PC-3 (cell line): Measurements from ENCODE around the gene ZNF575. TPM values are rescaled to one million over a fixed set of nuclear protein-coding genes. Genes with fewer than 3 reads are reported as not detected.

Experiments
- ATAC-seq: fragments of 200-7000 bp; cut with Tn5 transposase; 2 replicates; pipeline ENCODE4 v1.9.1; 2020; ENCODE audit warnings: mild to moderate bottlenecking, moderate library complexity
- BruUV-seq: library from RNA; stranded (reverse); fragments of 400-500 nt; replicated peaks from 2 replicates; lab custom pipeline; 2021; lab: Mats Ljungman, UMichigan
- CTCF ChIA-PET: fragments of 300-600 bp; sonication (Branson Sonifier 250); formaldehyde crosslinking; loops from one replicate; lab custom pipeline; 2022; ENCODE audit warnings: antibody characterized with exemption; lab: Charles Lee
- POLR2A ChIA-PET: fragments of 300-600 bp; sonication (Branson Sonifier 250); formaldehyde crosslinking; loops from one replicate; lab custom pipeline; 2022; ENCODE audit warnings: antibody characterized with exemption; ENCODE audit not compliant: unreplicated experiment; lab: Charles Lee
- DNase-seq: peaks from one replicate; pipeline ENCODE4 v3.0.0-alpha.2; 2015
- H2AFZ ChIP-seq: fragments of 300-600 bp; sonication (generic); 2 replicates; pipeline ENCODE4 v1.6.0; 2016; ENCODE audit warnings: antibody characterized with exemption, low read length
- H3F3A ChIP-seq: fragments of 300-600 bp; sonication (generic); one replicate; pipeline ENCODE4 v1.6.0; 2017; ENCODE audit warnings: antibody characterized with exemption, low read length, control low read depth, mild to moderate bottlenecking; ENCODE audit not compliant: unreplicated experiment
- H3K27ac ChIP-seq: fragments of 300-600 bp; sonication (generic); 2 replicates; pipeline ENCODE4 v1.5.1; 2016; ENCODE audit warnings: mild to moderate bottlenecking, low read length
- H3K27me3 ChIP-seq: fragments of 300-600 bp; sonication (generic); 2 replicates; pipeline ENCODE4 v1.6.1; 2016; ENCODE audit warnings: low read length, mixed read lengths
- H3K36me3 ChIP-seq: fragments of 300-600 bp; sonication (generic); 2 replicates; pipeline ENCODE4 v1.6.1; 2016; ENCODE audit warnings: low read depth, mixed run types, low read length, mixed read lengths
- H3K4me1 ChIP-seq: fragments of 300-600 bp; sonication (generic); 2 replicates; pipeline ENCODE4 v1.5.1; 2016; ENCODE audit warnings: low read length; ENCODE audit not compliant: insufficient read depth
- H3K4me2 ChIP-seq: fragments of 300-600 bp; sonication (generic); 2 replicates; pipeline ENCODE4 v1.6.0; 2016; ENCODE audit warnings: low read length
- H3K4me3 ChIP-seq: fragments of 300-600 bp; sonication (generic); 2 replicates; pipeline ENCODE4 v1.5.1; 2016; ENCODE audit warnings: mild to moderate bottlenecking, low read length, mixed read lengths
- H3K79me2 ChIP-seq: fragments of 300-600 bp; sonication (generic); 2 replicates; pipeline ENCODE4 v1.6.1; 2017; ENCODE audit warnings: low read length, mixed read lengths
- H3K9ac ChIP-seq: fragments of 300-600 bp; sonication (generic); 2 replicates; pipeline ENCODE4 v1.6.0; 2016; ENCODE audit warnings: mild to moderate bottlenecking, low read length
- H3K9me2 ChIP-seq: fragments of 300-600 bp; sonication (generic); replicated peaks from 2 replicates; pipeline ENCODE4 v1.6.1; 2016; ENCODE audit warnings: mixed run types, low read length, mixed read lengths
- H3K9me3 ChIP-seq: fragments of 300-600 bp; sonication (generic); 2 replicates; pipeline ENCODE4 v1.6.1; 2016; ENCODE audit warnings: low read length, mixed read lengths
- H4K20me1 ChIP-seq: fragments of 300-600 bp; sonication (generic); 2 replicates; pipeline ENCODE4 v1.6.1; 2016; ENCODE audit warnings: low read length, mixed read lengths
- CTCF ChIP-seq: fragments of 300-600 bp; sonication (generic); conservative IDR thresholded peaks from 2 replicates; pipeline ENCODE4 v1.5.1; 2017; ENCODE audit warnings: antibody characterized with exemption, low read depth, mild to moderate bottlenecking, low read length
- EZH2 ChIP-seq: fragments of 300-600 bp; sonication (generic); IDR thresholded peaks from one replicate; pipeline ENCODE4 v1.6.1; 2017; ENCODE audit warnings: antibody characterized with exemption, mild to moderate bottlenecking, low read length; ENCODE audit not compliant: unreplicated experiment
- EZH2phosphoT487 ChIP-seq: fragments of 300-600 bp; sonication (generic); IDR thresholded peaks from 2 replicates; pipeline ENCODE4 v1.6.1; 2018; ENCODE audit warnings: mild to moderate bottlenecking, antibody characterized with exemption, low read length, borderline replicate concordance
- intact Hi-C: fragments of 100-400 bp; cut with micrococcal nuclease; formaldehyde crosslinking; loops from 2 replicates; pipeline ENCODE4 v1.9.0; 2023
- total RNA-seq: library from RNA; depleted of rRNA; stranded (reverse); fragments of >200 nt; gene quantifications from 2 replicates; pipeline ENCODE4 v1.2.3, GENCODE V29; 2014

Gene ZNF575
- total RNA-seq, 1 experiment from 2014 or later: not detected

- Histone ChIP-seq H3K9me3 (no peaks in the 10 kb centered on the region), H3K27ac (peak overlapping the region; percentile 57; the same call in 1 of the 2 replicates), H4K20me1 (no peaks in the 10 kb centered on the region), H3K36me3 (no peaks in the 10 kb centered on the region), H3K4me3 (peak overlapping the region; percentile 100), H3K4me1 (peaks cover 9% of the 10 kb centered on the region), H3F3A (no peaks in the 10 kb centered on the region), H3K4me2 (peak overlapping the region; percentile 100), H3K27me3 (no peaks in the 10 kb centered on the region), H3K9me2 (no peaks in the 10 kb centered on the region), H2AFZ (peak overlapping the region; percentile 100), H3K9ac (peak overlapping the region; percentile 99), H3K79me2 (peaks cover 19% of the 10 kb centered on the region)
- ChIA-PET CTCF (interaction anchor here (0.6 kb wide), 1 partner anchor 183 kb away, joined by 10 read pairs; no protein-coding TSS in a partner anchor), POLR2A (interaction anchor here (0.6 kb wide), 1 partner anchor 84 kb away, joined by 4 read pairs; no protein-coding TSS in a partner anchor)
- no peak for ATAC-seq
- no peak for DNase-seq
- no TSS peak for BruUV-seq
- intact Hi-C loops: loop anchor here (1.0 kb wide), 1 partner anchor 22 kb away; the partner anchor contains the start of genes IRGQ and ZNF576
- TF ChIP-seq EZH2 (no peak), CTCF (no peak), EZH2phosphoT487 (no peak)
These were observed 41.6 kb downstream of the ZNF575 start for GRCh38 chr19:43574424-43575155.

- intact Hi-C loops: loop anchor here (1.0 kb wide), 1 partner anchor 21 kb away; the partner anchor contains the start of genes IRGQ and ZNF576
- TF ChIP-seq CTCF: no peak
- no peak for TF ChIP-seq EZH2
- no peak for TF ChIP-seq EZH2phosphoT487
- Histone ChIP-seq H3F3A (no peaks in the 10 kb centered on the region), H3K36me3 (no peaks in the 10 kb centered on the region), H3K9me3 (no peaks in the 10 kb centered on the region), H3K79me2 (peaks cover 15% of the 10 kb centered on the region), H3K4me2 (peak within 1 kb of the TSS; percentile 100), H3K27me3 (no peaks in the 10 kb centered on the region), H3K4me3 (peak within 1 kb of the TSS; percentile 100), H2AFZ (peak within 1 kb of the TSS; percentile 100), H3K9ac (peak within 1 kb of the TSS; percentile 99), H3K4me1 (peaks cover 9% of the 10 kb centered on the region), H4K20me1 (no peaks in the 10 kb centered on the region), H3K27ac (peak within 1 kb of the TSS; percentile 57), H3K9me2 (no peaks in the 10 kb centered on the region)
- peak; percentile 99 for ATAC-seq
- DNase-seq: peak; percentile 97
- BruUV-seq: TSS peak; percentile 67
- CTCF ChIA-PET: interaction anchor here (0.6 kb wide), 1 partner anchor 182 kb away, joined by 10 read pairs; no protein-coding TSS in a partner anchor
- POLR2A ChIA-PET: interaction anchor here (0.6 kb wide), 1 partner anchor 84 kb away, joined by 4 read pairs; no protein-coding TSS in a partner anchor
These were observed 42.4 kb downstream of the ZNF575 start, which contains the start of the genes PINLYP and XRCC1 for GRCh38 chr19:43575156-43575950. TSS of gene PINLYP (plus strand) at chr19:43575801. CDS start at chr19:43577192, 1,391 bp downstream. TSS of gene XRCC1 (minus strand) at chr19:43575527. CDS start at chr19:43575458, 69 bp downstream.
